ENCODE results near the gene OR2S2. TPM values are rescaled to one million over a fixed set of nuclear protein-coding genes. Genes with fewer than 3 reads are reported as not detected.
"Not testable (repeated sequence)": the region's sequence is repeated elsewhere in the genome, so short reads cannot be mapped to it uniquely, and the experiment has no call there.

Gene OR2S2
- total RNA-seq, 2 experiments from 2014 or later, result not detected

- no peaks in the 10 kb centered on the region for H3K27me3 Mint-ChIP-seq (ENCODE audit: low read depth)
- no peak for DNase-seq
- no peak overlapping the region for H3K27ac Mint-ChIP-seq
- no peak overlapping the region for H3K4me3 Mint-ChIP-seq
- CTCF ChIA-PET, result interaction anchor here (0.9 to 9.1 kb wide), 10 partner anchors 9 to 114 kb away, joined by 3 to 167 read pairs (median 6); partner anchors contain the start of gene HRCT1
- H3K36me3 Mint-ChIP-seq (ENCODE audit: low read depth), result no peaks in the 10 kb centered on the region
- intact Hi-C loops (cut with micrococcal nuclease), result loop anchor here (1.0 kb wide), 1 partner anchor 15 kb away; no protein-coding TSS in a partner anchor
- peaks cover 69% of the 10 kb centered on the region for H3K4me1 Mint-ChIP-seq (ENCODE audit: low read depth)
- H3K9me3 Mint-ChIP-seq, result peaks cover 5% of the 10 kb centered on the region
These were observed 18.2 kb downstream of the OR2S2 start for GRCh38 chr9:35939679-35940250.

DNA sequence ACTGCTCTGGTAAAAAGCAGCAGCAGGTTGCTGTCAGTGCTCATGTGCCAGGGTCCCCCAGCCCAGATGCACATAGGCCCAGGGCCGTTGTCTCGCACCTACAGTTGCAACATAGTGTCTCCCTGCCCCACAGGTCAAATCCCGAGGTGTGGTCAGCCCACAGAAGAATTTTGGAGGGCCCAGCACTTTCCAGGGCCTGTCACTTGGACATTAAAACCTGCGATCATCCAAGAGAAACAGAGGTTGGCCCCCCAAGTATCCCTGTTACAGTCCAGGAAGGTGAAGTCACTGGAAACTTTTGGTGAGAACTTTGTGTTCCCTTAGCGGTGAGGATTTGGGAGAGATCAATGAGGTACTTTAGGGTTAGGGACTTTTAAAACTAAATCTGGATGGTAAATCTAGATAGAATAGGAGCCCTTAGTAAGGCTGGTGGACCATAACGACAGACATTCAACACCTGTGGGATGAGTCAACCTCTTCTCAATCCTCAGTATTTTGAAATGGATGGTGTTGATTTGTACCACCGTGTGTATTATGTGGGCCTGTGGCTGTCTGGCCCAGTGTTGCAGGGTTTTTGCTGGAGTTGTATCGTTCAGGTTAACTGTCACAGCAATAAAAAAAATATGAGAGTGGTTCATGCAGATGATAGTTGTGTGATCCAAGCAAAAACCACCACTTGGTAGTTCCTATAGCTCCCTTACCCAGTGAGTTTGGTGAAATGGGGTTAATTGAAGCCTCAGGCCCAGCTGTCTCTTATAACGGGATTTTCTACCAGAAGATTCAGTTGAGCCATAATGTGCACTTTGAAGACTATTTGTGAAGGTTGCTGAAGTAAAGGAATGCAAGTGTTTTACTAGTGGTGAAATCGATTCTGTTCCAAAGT, 19.2 kb downstream of the OR2S2 start:
- H3K27ac Mint-ChIP-seq, result no peak overlapping the region
- intact Hi-C loops (cut with micrococcal nuclease), result no loop called here
- H3K4me1 Mint-ChIP-seq (ENCODE audit: low read depth), result peaks cover 61% of the 10 kb centered on the region
- H3K27me3 Mint-ChIP-seq (ENCODE audit: low read depth), result no peaks in the 10 kb centered on the region
- peaks cover 5% of the 10 kb centered on the region for H3K9me3 Mint-ChIP-seq
- CTCF ChIA-PET, result interaction anchor here (1.0 to 9.1 kb wide), 4 partner anchors 14 to 85 kb away, joined by 6 to 167 read pairs (median 14); partner anchors contain the start of gene HRCT1
- no peak for DNase-seq
- H3K4me3 Mint-ChIP-seq, result no peak overlapping the region
- no peaks in the 10 kb centered on the region for H3K36me3 Mint-ChIP-seq (ENCODE audit: low read depth)

- intact Hi-C loops (cut with micrococcal nuclease), result no loop called here
- H3K4me3 Mint-ChIP-seq, result no peak overlapping the region
- H3K27me3 Mint-ChIP-seq (ENCODE audit: low read depth), result no peaks in the 10 kb centered on the region
- no peaks in the 10 kb centered on the region for H3K36me3 Mint-ChIP-seq (ENCODE audit: low read depth)
- DNase-seq, result no peak
- H3K9me3 Mint-ChIP-seq, result peaks cover 5% of the 10 kb centered on the region
- CTCF ChIA-PET, result interaction anchor here (0.6 to 1.1 kb wide), 3 partner anchors 8 to 272 kb away, joined by 3 to 4 read pairs (median 3); no protein-coding TSS in a partner anchor
- peaks cover 58% of the 10 kb centered on the region for H3K4me1 Mint-ChIP-seq (ENCODE audit: low read depth)
- no peak overlapping the region for H3K27ac Mint-ChIP-seq
These were observed 20.7 kb downstream of the OR2S2 start for GRCh38 chr9:35937227-35937626.

DNA sequence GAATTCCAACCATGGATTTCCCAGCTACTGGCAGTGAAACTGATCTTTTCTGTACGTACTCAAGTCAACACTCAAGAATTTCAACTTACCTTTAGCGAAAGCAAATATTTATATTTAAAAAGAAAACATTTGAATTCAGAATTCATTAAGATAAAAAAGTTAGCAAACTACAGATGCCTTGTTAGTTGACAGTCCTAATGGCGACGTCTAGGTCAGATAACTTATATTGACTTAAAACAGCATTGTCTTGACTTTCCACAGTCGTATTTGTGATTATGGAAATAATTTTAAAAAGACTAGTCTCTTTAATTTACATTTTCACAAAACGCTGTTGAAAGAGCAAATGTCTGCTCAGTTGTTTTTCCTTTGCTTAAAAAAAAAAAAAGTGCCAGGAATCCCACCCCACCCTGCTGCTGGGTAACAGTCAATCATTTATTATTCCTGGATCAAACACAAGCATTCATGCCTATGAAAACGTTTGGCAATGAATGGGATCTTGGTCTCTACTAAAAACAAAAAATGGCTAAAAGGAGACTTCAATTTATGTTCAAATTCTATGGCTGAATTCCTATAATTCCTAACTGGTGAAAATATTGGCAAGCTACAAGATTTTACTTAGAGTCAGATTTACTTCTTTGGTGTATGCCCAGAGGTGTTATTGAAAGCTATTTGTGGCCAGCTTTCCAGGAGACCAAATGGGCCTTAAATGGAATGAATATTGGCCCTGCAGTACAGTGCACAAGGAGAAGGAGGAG, 22.0 kb downstream of the OR2S2 start:
- no peaks in the 10 kb centered on the region for H3K36me3 Mint-ChIP-seq (ENCODE audit: low read depth)
- no peak for DNase-seq
- intact Hi-C loops (cut with micrococcal nuclease), result no loop called here
- no peak overlapping the region for H3K27ac Mint-ChIP-seq
- no peak overlapping the region for H3K4me3 Mint-ChIP-seq
- CTCF ChIA-PET, result interaction anchor here (1.1 kb wide), 1 partner anchor 33 kb away, joined by 3 read pairs; no protein-coding TSS in a partner anchor
- H3K4me1 Mint-ChIP-seq (ENCODE audit: low read depth), result peaks cover 48% of the 10 kb centered on the region
- no peaks in the 10 kb centered on the region for H3K27me3 Mint-ChIP-seq (ENCODE audit: low read depth)
- peaks cover 5% of the 10 kb centered on the region for H3K9me3 Mint-ChIP-seq

DNA sequence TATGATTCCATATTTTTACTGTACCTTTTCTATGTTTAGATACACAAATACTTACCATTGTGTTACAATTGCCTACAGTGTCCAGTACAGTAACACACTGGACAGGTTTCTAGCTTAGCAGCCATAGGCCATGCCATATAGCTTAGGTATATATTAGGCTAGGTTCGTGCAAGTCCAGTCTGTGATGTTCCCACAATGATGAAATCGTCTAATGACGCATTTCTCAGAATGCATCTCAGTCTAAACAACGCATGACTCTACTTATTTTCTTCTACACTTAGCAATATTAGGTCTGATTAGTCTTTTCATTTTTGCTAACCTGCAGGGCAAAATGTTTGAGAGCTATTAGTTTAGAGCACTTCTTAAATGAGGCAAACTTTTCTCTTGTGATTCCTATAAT, 22.7 kb downstream of the OR2S2 start:
- Mint-ChIP-seq H3K9me3 (peaks cover 5% of the 10 kb centered on the region), H3K36me3 (ENCODE audit: low read depth) (no peaks in the 10 kb centered on the region)
- intact Hi-C loops (cut with micrococcal nuclease), result no loop called here

DNA sequence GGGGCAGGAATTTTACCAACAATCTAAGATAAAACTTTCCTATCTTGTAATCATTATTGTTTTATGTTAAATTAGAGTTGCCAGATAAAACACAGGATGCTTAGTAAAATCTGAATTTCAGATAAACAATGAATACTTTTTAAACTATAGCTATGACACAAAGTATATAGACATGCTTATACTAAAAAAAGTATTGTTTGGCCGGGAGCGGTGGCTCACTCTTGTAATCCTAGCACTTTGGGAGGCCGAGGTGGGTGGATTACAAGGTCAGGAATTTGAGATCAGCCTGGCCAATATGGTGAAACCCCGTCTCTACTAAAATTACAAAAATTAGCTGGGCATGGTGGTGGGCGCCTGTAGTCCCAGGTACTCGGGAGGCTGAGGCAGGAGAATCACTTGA, 23.9 kb downstream of the OR2S2 start:
- H3K36me3 Mint-ChIP-seq (ENCODE audit: low read depth); intact Hi-C loops (cut with micrococcal nuclease); H3K9me3 Mint-ChIP-seq; H3K27me3 Mint-ChIP-seq (ENCODE audit: low read depth); DNase-seq; H3K4me3 Mint-ChIP-seq; H3K27ac Mint-ChIP-seq: not testable (repeated sequence)
- CTCF ChIA-PET, result interaction anchor here (1.3 kb wide), 1 partner anchor 11 kb away, joined by 13 read pairs; no protein-coding TSS in a partner anchor
- peaks cover 29% of the 10 kb centered on the region for H3K4me1 Mint-ChIP-seq (ENCODE audit: low read depth)

More for the DNA sequence above, 22.7 kb downstream of the OR2S2 start:
- no peak for DNase-seq
- peaks cover 41% of the 10 kb centered on the region for H3K4me1 Mint-ChIP-seq (ENCODE audit: low read depth)
- H3K27me3 Mint-ChIP-seq (ENCODE audit: low read depth), result no peaks in the 10 kb centered on the region
- no peak overlapping the region for H3K4me3 Mint-ChIP-seq
- CTCF ChIA-PET, result interaction anchor here (0.6 kb wide), 1 partner anchor 12 kb away, joined by 6 read pairs; no protein-coding TSS in a partner anchor
- H3K27ac Mint-ChIP-seq, result no peak overlapping the region

DNA sequence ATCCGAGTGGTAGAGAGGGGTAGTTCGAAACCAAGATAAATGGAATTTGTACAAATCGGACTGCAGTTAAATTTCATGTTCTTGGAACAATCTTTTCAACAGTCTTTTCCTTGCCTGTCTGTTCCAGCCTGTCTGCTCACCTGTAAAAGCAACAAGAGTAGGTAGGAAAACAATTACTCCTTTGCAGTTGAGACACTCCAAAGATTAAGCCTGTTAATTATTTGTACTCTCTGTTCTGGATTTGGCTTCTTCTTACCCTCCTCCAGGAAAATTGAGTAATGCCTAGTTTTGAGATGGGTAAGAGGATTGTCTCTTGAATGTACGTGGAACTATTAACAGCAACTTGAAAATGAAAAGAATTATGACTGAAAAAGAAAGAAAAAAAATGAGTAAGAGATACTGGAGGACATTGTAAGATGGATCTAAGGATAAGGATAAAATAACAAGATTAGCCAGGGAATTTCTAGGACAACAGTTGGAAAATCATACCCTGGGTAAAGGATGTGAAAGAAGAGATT, 24.3 kb downstream of the OR2S2 start:
- H3K4me1 Mint-ChIP-seq (ENCODE audit: low read depth), result peaks cover 25% of the 10 kb centered on the region
- no peaks in the 10 kb centered on the region for H3K36me3 Mint-ChIP-seq (ENCODE audit: low read depth)
- no peak overlapping the region for H3K4me3 Mint-ChIP-seq
- H3K27me3 Mint-ChIP-seq (ENCODE audit: low read depth), result no peaks in the 10 kb centered on the region
- H3K27ac Mint-ChIP-seq, result no peak overlapping the region
- H3K9me3 Mint-ChIP-seq, result peaks cover 5% of the 10 kb centered on the region
- DNase-seq, result no peak
- intact Hi-C loops (cut with micrococcal nuclease), result no loop called here
- CTCF ChIA-PET, result interaction anchor here (1.3 kb wide), 1 partner anchor 11 kb away, joined by 13 read pairs; no protein-coding TSS in a partner anchor

- Mint-ChIP-seq H3K36me3 (ENCODE audit: low read depth) (no peaks in the 10 kb centered on the region), H3K27ac (no peak overlapping the region), H3K4me3 (no peak overlapping the region), H3K4me1 (ENCODE audit: low read depth) (peaks cover 18% of the 10 kb centered on the region), H3K9me3 (peaks cover 5% of the 10 kb centered on the region), H3K27me3 (ENCODE audit: low read depth) (no peaks in the 10 kb centered on the region)
- DNase-seq, result peak; percentile 54
- intact Hi-C loops (cut with micrococcal nuclease), result loop anchor here (1.0 kb wide), 1 partner anchor 8 kb away; no protein-coding TSS in a partner anchor
- CTCF ChIA-PET, result interaction anchor here (0.6 kb wide), 1 partner anchor 32 kb away, joined by 4 read pairs; no protein-coding TSS in a partner anchor
These were observed 25.2 kb downstream of the OR2S2 start for GRCh38 chr9:35932735-35933134.

- no peaks in the 10 kb centered on the region for H3K27me3 Mint-ChIP-seq (ENCODE audit: low read depth)
- no peak for DNase-seq
- no peak overlapping the region for H3K27ac Mint-ChIP-seq
- no peak overlapping the region for H3K4me3 Mint-ChIP-seq
- CTCF ChIA-PET, result interaction anchor here (1.1 to 1.2 kb wide), 2 partner anchors 9 to 28 kb away, joined by 3 to 5 read pairs; no protein-coding TSS in a partner anchor
- H3K4me1 Mint-ChIP-seq (ENCODE audit: low read depth), result peaks cover 11% of the 10 kb centered on the region
- intact Hi-C loops (cut with micrococcal nuclease), result no loop called here
- no peaks in the 10 kb centered on the region for H3K36me3 Mint-ChIP-seq (ENCODE audit: low read depth)
- H3K9me3 Mint-ChIP-seq, result no peaks in the 10 kb centered on the region
These were observed 27.0 kb downstream of the OR2S2 start for GRCh38 chr9:35930989-35931388.

DNA sequence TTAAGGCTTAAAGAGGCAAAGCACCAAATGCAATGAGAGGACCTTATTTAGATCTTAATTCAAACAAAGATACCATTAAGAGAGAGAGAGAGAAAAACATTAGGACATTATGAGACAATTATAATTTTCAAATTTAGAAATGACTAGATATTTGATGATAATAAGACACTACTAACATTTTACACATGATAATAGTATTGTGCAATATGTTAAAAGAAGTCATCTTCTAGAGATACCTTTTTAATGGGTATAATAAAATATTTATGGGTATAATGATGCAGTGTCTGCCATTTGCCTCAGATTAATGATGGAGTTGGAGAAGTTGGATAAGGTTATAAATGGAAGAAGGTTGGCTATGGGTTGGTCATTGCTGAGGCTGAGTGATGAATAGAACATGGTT, 27.4 kb downstream of the OR2S2 start:
- DNase-seq, result no peak
- intact Hi-C loops (cut with micrococcal nuclease), result no loop called here
- Mint-ChIP-seq H3K9me3 (no peaks in the 10 kb centered on the region), H3K27ac (no peak overlapping the region), H3K4me3 (no peak overlapping the region), H3K36me3 (ENCODE audit: low read depth) (no peaks in the 10 kb centered on the region), H3K4me1 (ENCODE audit: low read depth) (peaks cover 11% of the 10 kb centered on the region), H3K27me3 (ENCODE audit: low read depth) (no peaks in the 10 kb centered on the region)
- CTCF ChIA-PET, result interaction anchor here (1.1 kb wide), 1 partner anchor 9 kb away, joined by 3 read pairs; no protein-coding TSS in a partner anchor

DNA sequence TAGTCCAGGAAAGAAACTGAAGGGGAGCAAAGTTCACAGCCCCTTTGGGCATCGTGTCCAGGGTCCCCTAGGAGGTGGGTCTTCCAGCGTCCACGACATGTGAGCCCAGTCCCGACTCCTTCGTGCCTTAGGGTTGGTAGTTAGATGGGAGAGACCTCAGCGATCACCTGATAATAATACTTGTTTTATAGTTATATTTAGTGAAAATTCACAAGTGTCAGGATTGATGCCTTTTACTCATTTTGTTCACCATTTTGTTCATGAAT, 28.6 kb downstream of the OR2S2 start:
- no peaks in the 10 kb centered on the region for H3K27me3 Mint-ChIP-seq (ENCODE audit: low read depth)
- intact Hi-C loops (cut with micrococcal nuclease), result no loop called here
- H3K4me1 Mint-ChIP-seq (ENCODE audit: low read depth), result peaks cover 17% of the 10 kb centered on the region
- no peaks in the 10 kb centered on the region for H3K9me3 Mint-ChIP-seq
- H3K27ac Mint-ChIP-seq, result no peak overlapping the region
- DNase-seq, result no peak
- no peaks in the 10 kb centered on the region for H3K36me3 Mint-ChIP-seq (ENCODE audit: low read depth)
- no peak overlapping the region for H3K4me3 Mint-ChIP-seq
- CTCF ChIA-PET, result interaction anchor here (2.3 kb wide), 1 partner anchor 16 kb away, joined by 7 read pairs; no protein-coding TSS in a partner anchor
